Measurements from ENCODE around the gene BRD9.
"Not testable (repeated sequence)": the region's sequence is repeated elsewhere in the genome, so short reads cannot be mapped to it uniquely, and the experiment has no call there.

BRD9 gene

DNA sequence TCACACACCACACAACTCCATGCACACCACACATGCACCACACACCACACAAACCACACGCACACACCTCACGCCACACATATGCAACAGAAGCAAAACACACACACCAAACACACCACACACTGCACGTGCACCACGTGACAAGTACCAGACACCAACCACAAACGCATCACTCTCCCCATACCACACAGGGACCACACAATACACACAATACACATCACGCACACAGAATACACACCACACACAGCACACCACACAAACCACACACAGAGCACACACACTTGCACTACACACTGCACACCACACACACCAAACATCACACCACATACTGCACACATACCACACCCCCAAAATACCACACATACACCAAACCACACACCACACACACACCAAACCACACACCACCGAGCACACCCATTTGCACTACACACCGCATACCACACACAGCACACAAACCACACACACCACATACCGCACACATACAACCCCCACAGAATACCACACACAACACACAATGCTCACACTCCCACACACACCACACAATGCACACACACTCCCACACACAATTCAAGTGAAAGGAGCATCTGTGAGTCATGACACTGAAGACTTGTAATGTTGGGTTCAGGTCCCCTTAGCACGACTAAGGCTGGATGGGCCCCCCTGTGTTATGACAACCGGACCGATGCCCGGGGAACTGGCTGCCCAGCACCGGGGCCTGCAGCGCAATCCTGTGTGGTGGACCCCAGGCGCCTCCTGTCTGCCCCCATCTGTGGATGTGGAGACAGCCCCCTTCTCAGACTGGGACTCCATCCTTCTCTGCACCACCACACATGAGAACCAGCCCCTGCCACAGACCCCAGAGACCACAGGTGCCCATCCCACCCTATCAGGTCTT lies 35.8 kb downstream of the BRD9 start:
- DNase-seq (ENCODE audit: low spot score): no peak

- no peak for DNase-seq (ENCODE audit: low spot score)
Measured at GRCh38 chr5:855771-856530, 36.6 kb downstream of the BRD9 start.

- DNase-seq (ENCODE audit: low spot score): no peak
Measured at GRCh38 chr5:854966-855743, 37.4 kb downstream of the BRD9 start.

DNA sequence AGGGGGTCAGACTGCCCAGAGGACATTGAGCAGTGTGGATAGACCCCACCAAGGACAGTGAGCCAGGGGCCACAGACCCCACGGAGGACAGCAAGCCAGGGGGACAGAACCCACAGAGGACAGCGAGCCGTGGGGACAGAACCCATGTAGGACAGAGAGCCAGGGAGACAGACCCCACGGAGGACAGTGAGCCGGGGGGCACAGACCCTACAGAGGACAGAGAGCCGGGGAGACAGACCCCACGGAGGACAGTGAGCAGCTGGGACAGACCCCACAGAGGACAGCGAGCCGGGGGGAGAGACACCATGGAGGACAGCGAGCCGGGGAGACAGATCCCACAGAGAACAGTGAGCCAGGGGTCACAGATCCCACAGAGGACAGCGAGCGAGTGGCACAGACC lies 38.4 kb downstream of the BRD9 start:
- no peak for DNase-seq (ENCODE audit: low spot score)

GRCh38 chr5:853416-854090 lies 39.0 kb downstream of the BRD9 start:
- DNase-seq (ENCODE audit: low spot score): not testable (repeated sequence)

DNA sequence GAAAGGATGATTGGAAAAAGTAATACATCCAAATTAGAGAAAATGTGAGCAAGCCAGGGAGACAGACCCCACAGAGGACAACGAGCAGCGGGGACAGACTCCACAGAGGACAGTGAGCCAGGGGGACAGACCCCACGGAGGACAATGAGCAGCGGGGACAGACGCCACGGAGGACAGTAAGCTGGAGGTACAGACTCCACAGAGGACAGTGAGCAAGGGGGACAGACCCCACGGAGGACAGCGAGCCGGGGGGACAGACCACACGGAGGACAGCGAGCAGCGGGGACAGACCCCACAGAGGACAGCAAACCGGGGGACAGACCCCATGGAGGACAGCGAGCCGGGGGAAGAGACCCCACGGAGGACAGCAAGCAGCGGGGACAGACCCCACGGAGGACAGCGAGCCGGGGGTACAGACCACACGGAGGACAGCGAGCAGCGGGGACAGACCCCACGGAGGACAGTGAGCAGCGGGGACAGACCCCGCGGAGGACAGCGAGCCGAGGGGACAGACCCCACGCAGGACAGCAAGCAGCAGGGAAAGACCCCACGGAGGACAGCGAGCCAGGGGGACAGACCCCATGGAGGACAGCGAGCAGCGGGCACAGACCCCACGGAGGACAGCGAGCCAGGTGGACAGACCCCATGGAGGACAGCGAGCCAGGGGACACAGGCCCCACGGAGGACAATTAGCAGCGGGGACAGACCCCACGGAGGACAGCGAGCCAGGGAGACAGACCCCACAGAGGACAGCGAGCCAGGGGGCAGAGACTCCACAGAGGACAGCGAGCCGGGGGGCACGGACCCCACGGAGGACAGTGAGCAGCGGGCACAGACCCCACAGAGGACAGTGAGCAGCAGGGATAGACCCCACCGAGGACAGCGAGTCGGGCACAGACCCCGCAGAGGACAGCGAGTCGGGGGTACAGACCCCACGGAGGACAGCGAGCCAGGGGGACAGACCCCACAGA lies 39.9 kb downstream of the BRD9 start:
- no peak for DNase-seq (ENCODE audit: low spot score)

- DNase-seq (ENCODE audit: low spot score): no peak
Measured at GRCh38 chr5:852018-852417, 40.6 kb downstream of the BRD9 start.

GRCh38 chr5:851553-851952 lies 41.0 kb downstream of the BRD9 start:
- DNase-seq (ENCODE audit: low spot score): no peak

GRCh38 chr5:851076-851475 lies 41.5 kb downstream of the BRD9 start:
- no peak for DNase-seq (ENCODE audit: low spot score)

GRCh38 chr5:850511-851006 lies 42.0 kb downstream of the BRD9 start, which contains the start of gene ZDHHC11:
Gene ZDHHC11 (minus strand): TSS chr5:850986. CDS start chr5:850602, 384 bp downstream.
- no peak for DNase-seq (ENCODE audit: low spot score)

- DNase-seq (ENCODE audit: low spot score): no peak
Measured at GRCh38 chr5:849651-850301, 42.8 kb downstream of the BRD9 start.

DNA sequence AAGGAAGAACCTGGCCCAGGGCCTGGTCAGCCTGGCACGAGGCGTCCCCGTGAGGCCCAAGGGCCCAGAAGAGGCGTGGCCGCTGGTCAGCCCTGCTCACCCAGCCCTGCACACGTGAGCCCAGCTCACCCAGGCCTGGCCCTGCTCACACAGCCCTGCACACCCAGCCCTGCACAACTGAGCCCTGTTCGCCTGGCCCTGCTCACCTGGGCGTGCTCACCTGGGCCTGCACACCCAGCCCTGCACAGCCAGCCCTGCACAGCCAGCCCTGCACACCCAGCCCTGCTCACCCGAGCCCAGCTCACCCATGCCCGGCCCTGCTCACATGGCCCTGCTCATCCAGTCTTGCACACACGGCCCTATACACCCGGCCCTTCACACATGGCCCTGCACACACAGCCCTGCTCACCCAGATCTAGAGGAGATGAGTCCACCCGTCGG lies 43.9 kb downstream of the BRD9 start:
- DNase-seq (ENCODE audit: low spot score): no peak

GRCh38 chr5:847736-848135 lies 44.9 kb downstream of the BRD9 start:
- not testable (repeated sequence) for DNase-seq (ENCODE audit: low spot score)

DNA sequence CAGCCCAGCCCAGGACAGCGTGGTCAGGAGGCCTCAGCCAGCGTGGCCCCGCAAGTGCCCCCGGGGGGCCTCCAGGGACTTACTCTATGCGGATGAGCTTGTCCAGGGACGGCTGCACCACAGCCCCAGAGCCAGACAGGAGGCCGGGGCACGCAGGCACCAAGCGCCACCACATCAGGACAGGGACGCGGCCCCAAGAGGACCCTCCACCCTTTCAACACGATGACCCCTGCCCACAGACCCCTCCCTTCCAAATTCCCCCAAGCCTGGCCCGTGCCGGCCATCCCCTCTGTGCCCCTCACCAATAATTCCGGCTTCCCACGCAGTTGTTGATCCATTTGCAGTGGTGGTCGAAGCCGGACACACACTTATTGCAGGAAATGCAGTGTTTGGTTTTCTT lies 45.4 kb downstream of the BRD9 start:
- DNase-seq (ENCODE audit: low spot score): not testable (repeated sequence)

DNA sequence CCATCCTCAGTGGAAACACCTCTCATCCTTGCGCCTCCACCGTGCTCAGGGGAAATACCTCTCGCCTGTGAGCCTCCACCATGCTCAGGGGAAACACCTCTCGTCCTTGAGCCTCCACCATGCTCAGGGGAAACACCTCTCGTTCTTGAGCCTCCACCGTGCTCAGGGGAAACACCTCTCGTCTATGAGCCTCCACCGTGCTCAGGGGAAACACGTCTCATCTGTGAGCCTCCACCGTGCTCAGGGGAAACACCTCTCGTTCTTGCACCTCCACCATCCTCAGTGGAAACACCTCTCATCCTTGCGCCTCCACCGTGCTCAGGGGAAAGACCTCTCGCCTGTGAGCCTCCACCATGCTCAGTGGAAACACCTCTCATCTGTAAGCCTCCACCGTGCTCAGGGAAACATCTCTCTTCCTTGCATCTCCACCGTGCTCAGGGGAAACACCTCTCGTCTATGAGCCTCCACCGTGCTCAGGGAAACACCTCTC lies 46.0 kb downstream of the BRD9 start:
- not testable (repeated sequence) for DNase-seq (ENCODE audit: low spot score)

- not testable (repeated sequence) for DNase-seq (ENCODE audit: low spot score)
Measured at GRCh38 chr5:845676-846601, 46.7 kb downstream of the BRD9 start.

GRCh38 chr5:845031-845675 lies 47.4 kb downstream of the BRD9 start:
- not testable (repeated sequence) for DNase-seq (ENCODE audit: low spot score)

GRCh38 chr5:844426-844825 lies 48.2 kb downstream of the BRD9 start:
- DNase-seq (ENCODE audit: low spot score): not testable (repeated sequence)

All from hematopoietic multipotent progenitor cell treated with erythropoietin and hydrocortisone succinate and interleukin-3 and kit ligand, for 17 days (in vitro differentiated cells).